Measurements from ENCODE around the gene DMD. TPM values are rescaled to one million over a fixed set of nuclear protein-coding genes. Genes with fewer than 3 reads are reported as not detected.

The DMD gene
- polyA plus RNA-seq, 3 donors = 0.23 TPM; not detected in 2

DNA sequence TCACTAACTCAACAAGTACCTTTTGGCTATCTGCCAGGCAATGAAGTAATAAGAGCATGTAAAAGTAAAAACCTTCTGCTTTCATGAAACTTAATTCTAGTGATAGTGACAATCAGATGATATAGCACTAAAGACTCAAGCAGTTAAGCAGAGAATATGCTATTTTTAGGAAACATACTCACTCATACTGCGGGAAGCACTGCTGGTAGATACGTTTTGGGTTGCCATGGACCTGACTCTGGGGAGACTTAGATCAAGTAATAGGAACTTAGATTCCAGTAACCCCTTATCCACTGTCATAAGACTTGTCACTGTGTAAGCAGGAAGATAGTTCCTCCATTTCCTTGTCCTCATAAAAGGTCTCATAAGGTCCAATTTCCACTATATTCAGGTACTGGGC, 386.3 kb downstream of the DMD start:
- no peaks in the 10 kb centered on the region for H4K20me1 ChIP-seq (ENCODE audit: insufficient read depth, low read length)
- TF ChIP-seq, protein P1, sequence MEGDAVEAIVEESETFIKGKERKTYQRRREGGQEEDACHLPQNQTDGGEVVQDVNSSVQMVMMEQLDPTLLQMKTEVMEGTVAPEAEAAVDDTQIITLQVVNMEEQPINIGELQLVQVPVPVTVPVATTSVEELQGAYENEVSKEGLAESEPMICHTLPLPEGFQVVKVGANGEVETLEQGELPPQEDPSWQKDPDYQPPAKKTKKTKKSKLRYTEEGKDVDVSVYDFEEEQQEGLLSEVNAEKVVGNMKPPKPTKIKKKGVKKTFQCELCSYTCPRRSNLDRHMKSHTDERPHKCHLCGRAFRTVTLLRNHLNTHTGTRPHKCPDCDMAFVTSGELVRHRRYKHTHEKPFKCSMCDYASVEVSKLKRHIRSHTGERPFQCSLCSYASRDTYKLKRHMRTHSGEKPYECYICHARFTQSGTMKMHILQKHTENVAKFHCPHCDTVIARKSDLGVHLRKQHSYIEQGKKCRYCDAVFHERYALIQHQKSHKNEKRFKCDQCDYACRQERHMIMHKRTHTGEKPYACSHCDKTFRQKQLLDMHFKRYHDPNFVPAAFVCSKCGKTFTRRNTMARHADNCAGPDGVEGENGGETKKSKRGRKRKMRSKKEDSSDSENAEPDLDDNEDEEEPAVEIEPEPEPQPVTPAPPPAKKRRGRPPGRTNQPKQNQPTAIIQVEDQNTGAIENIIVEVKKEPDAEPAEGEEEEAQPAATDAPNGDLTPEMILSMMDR (IDR thresholded peaks at IDR 0.05) = no peak
- H3K27ac ChIP-seq (ENCODE audit: low read depth in 1 of 2, low read length in 2 of 2) = no peak overlapping the region
- H2AFZ ChIP-seq (ENCODE audit: insufficient read depth, low read depth, low read length, poor library complexity, severe bottlenecking) = no peak overlapping the region
- Mint-ChIP-seq H3K4me1 (no peaks in the 10 kb centered on the region), H3K27me3 (ENCODE audit: low read depth in 3 of 3) (peaks cover 1 to 2% (median 2%) of the 10 kb centered on the region in 3 donors), H3K36me3 (no peaks in the 10 kb centered on the region), H3K27ac (no peak overlapping the region), H3K9me3 (peaks cover 0 to 2% (median 0%) of the 10 kb centered on the region in 7 donors), H3K4me3 (no peak overlapping the region)
- H3K36me3 ChIP-seq (replicated peaks in 1 of 2; ENCODE audit: control insufficient read depth in 1 of 2, insufficient read depth in 2 of 2, low read length in 2 of 2) = no peaks in the 10 kb centered on the region
- H3K27me3 ChIP-seq (ENCODE audit: control insufficient read depth in 2 of 2, insufficient read depth in 2 of 2, low read length in 2 of 2) = no peaks in the 10 kb centered on the region
- DNase-seq = no peak
- no peak overlapping the region for H3K4me3 ChIP-seq (replicated peaks in 1 of 3; ENCODE audit: low read depth in 2 of 3, low read length in 3 of 3)
- H3K4me2 ChIP-seq (replicated peaks; ENCODE audit: extremely low read depth, low read length, poor library complexity, severe bottlenecking) = no peak overlapping the region
- H3K9me3 ChIP-seq (replicated peaks in 1 of 2; ENCODE audit: control insufficient read depth in 1 of 2, insufficient read depth in 1 of 2, low read length in 2 of 2) = no peaks in the 10 kb centered on the region
- H3K9ac ChIP-seq (ENCODE audit: insufficient read depth, low read length, poor library complexity, severe bottlenecking) = no peak overlapping the region
- intact Hi-C loops (cut with micrococcal nuclease) = no loop called here
- no peaks in the 10 kb centered on the region for H3K79me2 ChIP-seq (ENCODE audit: insufficient read depth, low read length)
- H3K4me1 ChIP-seq (ENCODE audit: control insufficient read depth in 1 of 2, insufficient read depth in 2 of 2, low read length in 2 of 2) = no peaks in the 10 kb centered on the region
- WGBS (ENCODE audit: insufficient coverage) = no CpG with 5 or more reads among the region's 2 CpGs

DNA sequence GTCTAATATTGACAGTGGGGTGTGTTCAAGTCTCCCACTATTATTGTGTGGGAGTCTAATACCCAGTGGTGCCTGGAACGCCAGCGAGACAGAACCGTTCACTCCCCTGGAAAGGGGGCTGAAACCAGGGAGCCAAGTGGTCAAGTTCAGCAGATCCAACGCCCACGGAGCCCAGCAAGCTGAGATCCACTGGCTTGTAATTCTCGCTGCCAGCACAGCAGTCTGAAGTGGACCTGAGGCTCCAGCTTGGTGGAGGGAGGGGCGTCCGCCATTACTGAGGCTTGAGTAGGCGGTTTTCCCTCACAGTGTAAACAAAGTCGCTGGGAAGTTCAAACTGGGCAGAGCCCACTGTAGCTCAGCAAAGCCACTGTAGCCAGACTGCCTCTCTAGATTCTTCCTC, 407.3 kb downstream of the DMD start:
- Histone ChIP-seq H3K9me3 (replicated peaks in 1 of 2; ENCODE audit: control insufficient read depth in 1 of 2, insufficient read depth in 1 of 2, low read length in 2 of 2) (peaks cover 0 to 7% of the 10 kb centered on the region in 2 donors), H3K36me3 (replicated peaks in 1 of 2; ENCODE audit: control insufficient read depth in 1 of 2, insufficient read depth in 2 of 2, low read length in 2 of 2) (no peaks in the 10 kb centered on the region), H3K4me1 (ENCODE audit: control insufficient read depth in 1 of 2, insufficient read depth in 2 of 2, low read length in 2 of 2) (no peaks in the 10 kb centered on the region), H4K20me1 (ENCODE audit: insufficient read depth, low read length) (no peaks in the 10 kb centered on the region), H3K4me2 (replicated peaks; ENCODE audit: extremely low read depth, low read length, poor library complexity, severe bottlenecking) (no peak overlapping the region), H3K9ac (ENCODE audit: insufficient read depth, low read length, poor library complexity, severe bottlenecking) (no peak overlapping the region), H3K4me3 (replicated peaks in 1 of 3; ENCODE audit: low read depth in 2 of 3, low read length in 3 of 3) (no peak overlapping the region), H3K27me3 (ENCODE audit: control insufficient read depth in 2 of 2, insufficient read depth in 2 of 2, low read length in 2 of 2) (no peaks in the 10 kb centered on the region), H2AFZ (ENCODE audit: insufficient read depth, low read depth, low read length, poor library complexity, severe bottlenecking) (no peak overlapping the region), H3K27ac (ENCODE audit: low read depth in 1 of 2, low read length in 2 of 2) (no peak overlapping the region), H3K79me2 (ENCODE audit: insufficient read depth, low read length) (no peaks in the 10 kb centered on the region)
- Mint-ChIP-seq H3K27ac (no peak overlapping the region), H3K9me3 (peaks cover 0 to 9% (median 2%) of the 10 kb centered on the region in 7 donors), H3K36me3 (no peaks in the 10 kb centered on the region), H3K27me3 (ENCODE audit: low read depth in 3 of 3) (peaks cover 0 to 2% (median 0%) of the 10 kb centered on the region in 3 donors), H3K4me1 (no peaks in the 10 kb centered on the region), H3K4me3 (no peak overlapping the region)
- TF ChIP-seq, protein P1 (IDR thresholded peaks at IDR 0.05) = no peak
- DNase-seq = no peak
- 81% methylated on average over 6 of the region's 10 CpGs for WGBS (ENCODE audit: insufficient coverage)
- intact Hi-C loops (cut with micrococcal nuclease) = no loop called here

All from CD14-positive monocyte (primary cell).